Measurements from ENCODE around the gene LUC7L2.
A peak's percentile ranks its signal among the peaks of the same experiment; 100 is the strongest.

The LUC7L2 gene

DNA sequence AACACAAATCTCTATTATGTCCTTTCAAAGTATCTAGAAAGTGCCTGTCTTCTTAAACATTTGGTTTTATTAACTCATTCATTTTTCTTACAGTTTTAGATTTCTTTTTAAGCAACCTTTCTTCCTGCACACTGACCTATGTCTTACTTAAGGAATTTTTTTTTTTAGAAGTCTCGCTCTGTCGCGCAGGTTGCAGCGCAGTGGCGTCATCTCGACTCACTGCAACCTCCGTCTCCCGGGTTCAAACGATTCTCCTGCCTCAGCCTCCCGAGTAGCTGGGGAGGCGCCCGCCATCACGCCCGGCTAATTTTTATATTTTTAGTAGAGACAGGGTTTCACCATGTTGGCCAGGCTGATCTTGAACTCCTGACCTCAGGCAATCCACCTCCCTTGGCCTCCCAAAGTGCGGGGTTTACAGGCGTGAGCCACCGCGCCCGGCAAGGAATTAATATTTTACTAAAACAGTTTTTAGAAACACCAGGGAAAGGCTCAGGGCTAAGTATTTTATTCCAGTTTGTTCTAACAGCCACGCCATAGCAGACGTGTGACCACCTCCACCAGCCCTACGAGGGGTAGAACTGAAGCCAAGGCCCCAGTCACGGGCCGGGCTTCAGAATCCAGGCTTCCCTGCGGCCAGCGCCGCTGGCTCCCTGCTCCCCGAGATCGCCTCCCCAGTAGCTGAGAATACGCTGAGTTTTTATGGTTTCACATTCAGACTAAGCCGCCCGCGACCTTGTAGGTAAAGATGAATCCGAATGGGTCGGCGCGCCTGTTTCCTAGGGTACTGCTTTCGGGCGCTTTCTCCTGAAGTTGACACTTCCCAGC is 941 bp upstream of the LUC7L2 start:
- peaks cover 23% of the 10 kb centered on the region; the same call in 1 of the 2 replicates for H3K4me1 ChIP-seq (ENCODE audit: insufficient read depth, low read length)
- no peaks in the 10 kb centered on the region for H3K27me3 ChIP-seq (ENCODE audit: insufficient read depth, low read length)
- H3K27ac ChIP-seq (ENCODE audit: low read length), result peak overlapping the region; percentile 93
- peak overlapping the region; percentile 90 for H3K4me3 ChIP-seq (ENCODE audit: low read length)
- peaks cover 8% of the 10 kb centered on the region; the same call in 1 of the 2 replicates for H3K36me3 ChIP-seq (ENCODE audit: insufficient read depth, low read depth, low read length)
- no peaks in the 10 kb centered on the region for H3K9me3 ChIP-seq (ENCODE audit: insufficient read depth, low read depth, low read length)
- H3K9ac ChIP-seq (ENCODE audit: low read depth, low read length), result peak overlapping the region; percentile 98

- peak overlapping the region; percentile 93 for H3K27ac ChIP-seq (ENCODE audit: low read length)
- peak overlapping the region; percentile 90 for H3K4me3 ChIP-seq (ENCODE audit: low read length)
- H3K9me3 ChIP-seq (ENCODE audit: insufficient read depth, low read depth, low read length), result no peaks in the 10 kb centered on the region
- peak overlapping the region; percentile 98 for H3K9ac ChIP-seq (ENCODE audit: low read depth, low read length)
- H3K4me1 ChIP-seq (ENCODE audit: insufficient read depth, low read length), result peaks cover 23% of the 10 kb centered on the region; the same call in 1 of the 2 replicates
- peaks cover 18% of the 10 kb centered on the region for H3K36me3 ChIP-seq (ENCODE audit: insufficient read depth, low read depth, low read length)
- H3K27me3 ChIP-seq (ENCODE audit: insufficient read depth, low read length), result no peaks in the 10 kb centered on the region
Observed at GRCh38 chr7:139360210-139360947, 685 bp downstream of the LUC7L2 start.

- H3K9me3 ChIP-seq (ENCODE audit: insufficient read depth, low read depth, low read length), result no peaks in the 10 kb centered on the region
- H3K27ac ChIP-seq (ENCODE audit: low read length), result peak overlapping the region; percentile 93
- H3K4me1 ChIP-seq (ENCODE audit: insufficient read depth, low read length), result peaks cover 23% of the 10 kb centered on the region; the same call in 1 of the 2 replicates
- peaks cover 23% of the 10 kb centered on the region for H3K36me3 ChIP-seq (ENCODE audit: insufficient read depth, low read depth, low read length)
- H3K27me3 ChIP-seq (ENCODE audit: insufficient read depth, low read length), result no peaks in the 10 kb centered on the region
- peak overlapping the region; percentile 90 for H3K4me3 ChIP-seq (ENCODE audit: low read length)
- H3K9ac ChIP-seq (ENCODE audit: low read depth, low read length), result peak overlapping the region; percentile 98
Observed at GRCh38 chr7:139360948-139361307, 1.2 kb downstream of the LUC7L2 start.

DNA sequence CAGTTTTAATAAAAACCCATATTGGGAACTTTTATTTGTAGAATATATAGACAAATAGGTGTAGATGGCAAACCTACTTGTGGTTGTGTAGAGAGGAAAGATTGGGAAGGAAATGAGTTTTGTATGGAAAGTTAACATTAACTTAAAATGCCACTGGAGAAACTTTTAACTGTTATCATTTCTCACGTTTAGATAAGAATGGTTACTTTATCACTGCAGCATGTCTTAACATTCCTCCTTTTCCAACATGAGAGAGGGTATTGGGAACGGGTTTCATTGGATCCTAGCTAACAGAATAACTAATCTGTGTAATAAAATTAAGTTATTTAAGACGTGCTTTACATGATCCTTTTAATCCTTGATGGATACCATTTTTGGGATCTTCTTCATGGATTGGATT is 1.8 kb downstream of the LUC7L2 start:
- Histone ChIP-seq H3K9ac (ENCODE audit: low read depth, low read length) (peak overlapping the region; percentile 98), H3K36me3 (ENCODE audit: insufficient read depth, low read depth, low read length) (peaks cover 29% of the 10 kb centered on the region), H3K4me1 (ENCODE audit: insufficient read depth, low read length) (peaks cover 20% of the 10 kb centered on the region; the same call in 1 of the 2 replicates), H3K9me3 (ENCODE audit: insufficient read depth, low read depth, low read length) (no peaks in the 10 kb centered on the region), H3K27me3 (ENCODE audit: insufficient read depth, low read length) (no peaks in the 10 kb centered on the region), H3K4me3 (ENCODE audit: low read length) (peak overlapping the region; percentile 90), H3K27ac (ENCODE audit: low read length) (no peak overlapping the region)

DNA sequence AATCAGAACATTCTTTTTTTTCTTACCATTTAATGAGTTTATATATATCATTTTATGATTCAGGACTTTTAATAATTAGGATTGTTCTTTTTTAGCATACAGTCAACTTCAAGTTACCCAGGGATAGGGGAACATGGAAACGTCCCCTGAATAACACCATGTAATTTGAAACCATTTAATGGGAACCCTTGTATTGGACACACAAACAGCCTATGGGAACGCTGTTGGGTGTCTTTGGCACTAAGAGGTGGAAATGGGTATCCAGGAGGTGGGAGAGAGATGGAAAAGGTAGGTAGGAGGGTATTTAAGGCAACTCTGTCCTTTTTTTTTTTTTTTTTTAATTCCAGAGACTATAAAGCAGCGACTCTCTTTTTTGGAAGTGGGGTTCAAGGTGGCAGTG is 2.6 kb downstream of the LUC7L2 start:
- no peak overlapping the region for H3K27ac ChIP-seq (ENCODE audit: low read length)
- H3K36me3 ChIP-seq (ENCODE audit: insufficient read depth, low read depth, low read length), result peaks cover 33% of the 10 kb centered on the region
- H3K9ac ChIP-seq (ENCODE audit: low read depth, low read length), result no peak overlapping the region
- peak overlapping the region; percentile 90 for H3K4me3 ChIP-seq (ENCODE audit: low read length)
- H3K4me1 ChIP-seq (ENCODE audit: insufficient read depth, low read length), result peaks cover 15% of the 10 kb centered on the region; the same call in 1 of the 2 replicates
- H3K9me3 ChIP-seq (ENCODE audit: insufficient read depth, low read depth, low read length), result no peaks in the 10 kb centered on the region
- H3K27me3 ChIP-seq (ENCODE audit: insufficient read depth, low read length), result no peaks in the 10 kb centered on the region

- Histone ChIP-seq H3K27me3 (ENCODE audit: insufficient read depth, low read length) (no peaks in the 10 kb centered on the region), H3K4me1 (ENCODE audit: insufficient read depth, low read length) (peaks cover 15% of the 10 kb centered on the region; the same call in 1 of the 2 replicates), H3K4me3 (ENCODE audit: low read length) (peak overlapping the region; percentile 90; the same call in 1 of the 2 replicates), H3K27ac (ENCODE audit: low read length) (no peak overlapping the region), H3K9me3 (ENCODE audit: insufficient read depth, low read depth, low read length) (no peaks in the 10 kb centered on the region), H3K36me3 (ENCODE audit: insufficient read depth, low read depth, low read length) (peaks cover 40% of the 10 kb centered on the region), H3K9ac (ENCODE audit: low read depth, low read length) (no peak overlapping the region)
Observed at GRCh38 chr7:139362981-139363380, 3.3 kb downstream of the LUC7L2 start.

DNA sequence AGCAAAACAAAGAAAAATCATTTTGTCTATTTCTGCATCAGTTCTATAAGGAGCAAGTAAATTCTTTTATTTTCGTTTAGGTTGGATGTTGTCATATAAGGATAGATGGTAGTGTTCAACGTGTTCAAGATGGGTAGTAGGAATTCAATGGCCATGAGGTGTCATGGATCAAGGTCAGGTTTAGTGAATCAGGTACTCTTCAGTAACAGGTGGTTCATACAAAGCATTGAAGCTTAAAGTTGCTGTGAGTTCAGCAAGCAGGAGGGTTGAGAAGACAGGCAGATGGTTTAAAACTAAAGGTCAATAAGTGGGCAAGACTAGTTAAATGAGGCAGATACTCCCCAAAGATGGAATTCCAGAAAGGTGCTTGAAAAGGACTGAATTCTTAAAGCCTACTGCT is 5.6 kb downstream of the LUC7L2 start:
- Histone ChIP-seq H3K4me3 (ENCODE audit: low read length) (no peak overlapping the region), H3K9me3 (ENCODE audit: insufficient read depth, low read depth, low read length) (no peaks in the 10 kb centered on the region), H3K9ac (ENCODE audit: low read depth, low read length) (no peak overlapping the region), H3K36me3 (ENCODE audit: insufficient read depth, low read depth, low read length) (peaks cover 41% of the 10 kb centered on the region), H3K27ac (ENCODE audit: low read length) (no peak overlapping the region), H3K27me3 (ENCODE audit: insufficient read depth, low read length) (no peaks in the 10 kb centered on the region), H3K4me1 (ENCODE audit: insufficient read depth, low read length) (peaks cover 24% of the 10 kb centered on the region; the same call in 1 of the 2 replicates)

- Histone ChIP-seq H3K27ac (ENCODE audit: low read length) (no peak overlapping the region), H3K9me3 (ENCODE audit: insufficient read depth, low read depth, low read length) (no peaks in the 10 kb centered on the region), H3K4me3 (ENCODE audit: low read length) (no peak overlapping the region), H3K27me3 (ENCODE audit: insufficient read depth, low read length) (no peaks in the 10 kb centered on the region), H3K36me3 (ENCODE audit: insufficient read depth, low read depth, low read length) (peaks cover 41% of the 10 kb centered on the region), H3K9ac (ENCODE audit: low read depth, low read length) (no peak overlapping the region), H3K4me1 (ENCODE audit: insufficient read depth, low read length) (peaks cover 33% of the 10 kb centered on the region)
Observed at GRCh38 chr7:139366400-139366799, 6.7 kb downstream of the LUC7L2 start.

DNA sequence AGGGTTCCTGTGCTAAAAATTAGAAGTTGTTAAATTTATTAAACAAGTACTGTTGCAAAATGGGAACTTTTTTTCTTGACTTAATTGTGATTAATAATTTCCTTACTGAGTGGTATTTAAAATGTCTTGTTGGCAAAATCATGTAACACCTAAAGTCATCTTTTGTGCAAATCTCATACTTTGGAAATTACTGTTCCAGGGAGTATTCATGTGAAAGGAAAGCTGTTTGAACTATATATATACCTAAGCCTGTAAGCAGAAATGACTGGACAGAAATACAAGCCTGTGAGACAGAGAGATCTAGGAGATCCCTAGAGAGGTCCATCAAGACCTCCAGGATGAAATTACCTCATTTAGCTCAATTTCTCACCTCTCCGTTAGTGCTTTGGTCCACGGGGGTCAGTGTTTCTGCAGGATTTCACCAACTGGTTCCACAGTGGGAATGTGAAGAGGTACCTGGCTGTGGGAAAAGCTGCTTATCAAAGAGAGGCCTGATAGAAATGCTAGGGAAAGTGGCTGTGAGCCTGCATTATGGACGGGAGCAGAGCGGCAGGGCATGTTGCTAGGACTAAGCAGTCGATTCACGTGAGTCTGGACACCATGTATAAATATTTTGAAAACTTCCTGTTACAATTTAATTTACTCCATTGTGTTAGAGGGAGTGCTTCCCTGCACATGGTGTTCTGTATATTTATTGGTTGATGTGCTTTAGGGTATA is 7.9 kb downstream of the LUC7L2 start:
- Histone ChIP-seq H3K4me1 (ENCODE audit: insufficient read depth, low read length) (peaks cover 25% of the 10 kb centered on the region), H3K36me3 (ENCODE audit: insufficient read depth, low read depth, low read length) (peaks cover 41% of the 10 kb centered on the region), H3K9me3 (ENCODE audit: insufficient read depth, low read depth, low read length) (no peaks in the 10 kb centered on the region), H3K9ac (ENCODE audit: low read depth, low read length) (no peak overlapping the region), H3K27ac (ENCODE audit: low read length) (no peak overlapping the region), H3K27me3 (ENCODE audit: insufficient read depth, low read length) (no peaks in the 10 kb centered on the region), H3K4me3 (ENCODE audit: low read length) (no peak overlapping the region)

- no peak overlapping the region for H3K27ac ChIP-seq (ENCODE audit: low read length)
- peaks cover 32% of the 10 kb centered on the region for H3K4me1 ChIP-seq (ENCODE audit: insufficient read depth, low read length)
- H3K27me3 ChIP-seq (ENCODE audit: insufficient read depth, low read length), result no peaks in the 10 kb centered on the region
- H3K4me3 ChIP-seq (ENCODE audit: low read length), result no peak overlapping the region
- H3K36me3 ChIP-seq (ENCODE audit: insufficient read depth, low read depth, low read length), result peaks cover 34% of the 10 kb centered on the region
- H3K9ac ChIP-seq (ENCODE audit: low read depth, low read length), result 0 out of 2 replicates have a peak overlapping the region, but pooled peaks have one; percentile 1
- no peaks in the 10 kb centered on the region for H3K9me3 ChIP-seq (ENCODE audit: insufficient read depth, low read depth, low read length)
Observed at GRCh38 chr7:139370301-139370942, 10.7 kb downstream of the LUC7L2 start.

DNA sequence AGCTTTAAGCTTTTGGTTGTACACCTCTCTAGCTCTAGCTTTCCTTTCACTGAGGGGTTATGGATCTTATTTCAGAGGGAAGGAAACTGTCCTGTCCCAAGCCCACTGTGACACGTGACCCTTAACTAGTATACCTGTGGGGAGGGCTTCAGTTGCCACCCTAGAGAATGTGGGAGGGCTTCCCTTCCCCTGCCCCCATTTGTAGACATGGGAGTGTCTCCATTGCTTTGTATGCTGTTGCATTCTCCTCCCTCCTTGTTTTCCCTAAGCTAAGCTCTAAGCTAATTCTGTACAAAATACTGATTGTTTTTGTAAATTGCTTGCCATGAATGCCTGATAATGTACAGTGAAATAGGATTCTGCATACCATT is 11.2 kb downstream of the LUC7L2 start:
- Histone ChIP-seq H3K27ac (ENCODE audit: low read length) (no peak overlapping the region), H3K4me1 (ENCODE audit: insufficient read depth, low read length) (peaks cover 32% of the 10 kb centered on the region), H3K9me3 (ENCODE audit: insufficient read depth, low read depth, low read length) (no peaks in the 10 kb centered on the region), H3K9ac (ENCODE audit: low read depth, low read length) (0 out of 2 replicates have a peak overlapping the region, but pooled peaks have one; percentile 1), H3K27me3 (ENCODE audit: insufficient read depth, low read length) (no peaks in the 10 kb centered on the region), H3K4me3 (ENCODE audit: low read length) (no peak overlapping the region), H3K36me3 (ENCODE audit: insufficient read depth, low read depth, low read length) (peaks cover 34% of the 10 kb centered on the region)

Data from iPS-20b (cell line).